SJSA1 (cell line): ENCODE results near the gene RUNX2. TPM values are rescaled to one million over a fixed set of nuclear protein-coding genes. Genes with fewer than 3 reads are reported as not detected.
A peak's percentile ranks its signal among the peaks of the same experiment; 100 is the strongest.

Source experiments
- DNase-seq, 2 experiments: peaks; one replicate each; pipeline ENCODE4 v3.0.0-alpha.2; 2015 to 2020; ENCODE audit warnings: low spot score in 2 of 2, low read depth in 1 of 2
- H3K27ac ChIP-seq: fragments of 250-450 bp; sonication (Bioruptor Pico); 2 replicates; pipeline ENCODE4 v1.5.1; 2020; ENCODE audit warnings: mild to moderate bottlenecking, moderate library complexity
- H3K27me3 ChIP-seq: fragments of 250-450 bp; sonication (Bioruptor Pico); replicated peaks from 2 replicates; pipeline ENCODE4 v1.5.1; 2020; ENCODE audit warnings: mild to moderate bottlenecking, moderate library complexity
- H3K36me3 ChIP-seq: fragments of 250-450 bp; sonication (Bioruptor Pico); 2 replicates; pipeline ENCODE4 v1.5.1; 2020; ENCODE audit warnings: mild to moderate bottlenecking
- H3K4me1 ChIP-seq: fragments of 250-450 bp; sonication (Bioruptor Pico); replicated peaks from 2 replicates; pipeline ENCODE4 v1.6.1; 2021; ENCODE audit warnings: mild to moderate bottlenecking
- H3K4me3 ChIP-seq: fragments of 250-450 bp; sonication (Bioruptor Pico); 2 replicates; pipeline ENCODE4 v1.5.1; 2020; ENCODE audit warnings: mild to moderate bottlenecking
- H3K9me3 ChIP-seq: fragments of 250-450 bp; sonication (Bioruptor Pico); replicated peaks from 2 replicates; pipeline ENCODE4 v1.5.1; 2020; ENCODE audit warnings: mild to moderate bottlenecking
- total RNA-seq: library from RNA; depleted of rRNA; stranded (reverse); fragments of >200 nt; shearing (Covaris generic); gene quantifications from 2 replicates; pipeline ENCODE4 v1.2.3, GENCODE V29; 2014

RUNX2 gene
- total RNA-seq, 1 experiment from 2014 or later, result 10.3 TPM

- H3K4me1 ChIP-seq, result peaks cover 36% of the 10 kb centered on the region
- H3K27ac ChIP-seq, result 0 out of 2 replicates have a peak overlapping the region, but pooled peaks have one; percentile 7
- no peak for DNase-seq
- H3K4me3 ChIP-seq, result no peak overlapping the region
- no peaks in the 10 kb centered on the region for H3K27me3 ChIP-seq
- H3K36me3 ChIP-seq, result no peaks in the 10 kb centered on the region
- no peaks in the 10 kb centered on the region for H3K9me3 ChIP-seq
Observed at GRCh38 chr6:45691426-45691825, 363.3 kb downstream of the RUNX2 start.

GRCh38 chr6:45692021-45692420 is 363.9 kb downstream of the RUNX2 start:
- H3K27me3 ChIP-seq, result no peaks in the 10 kb centered on the region
- no peak overlapping the region for H3K4me3 ChIP-seq
- H3K9me3 ChIP-seq, result no peaks in the 10 kb centered on the region
- H3K36me3 ChIP-seq, result no peaks in the 10 kb centered on the region
- no peak overlapping the region for H3K27ac ChIP-seq
- no peak for DNase-seq
- H3K4me1 ChIP-seq, result peaks cover 36% of the 10 kb centered on the region

- Histone ChIP-seq H3K36me3 (no peaks in the 10 kb centered on the region), H3K9me3 (no peaks in the 10 kb centered on the region), H3K27me3 (no peaks in the 10 kb centered on the region), H3K4me1 (peaks cover 54% of the 10 kb centered on the region), H3K27ac (peak overlapping the region; percentile 90), H3K4me3 (no peak overlapping the region)
- DNase-seq, result no peak
Observed at GRCh38 chr6:45696738-45697137, 368.6 kb downstream of the RUNX2 start.

- peak; percentile 92 to 94 for DNase-seq
- peak overlapping the region; percentile 90 for H3K27ac ChIP-seq
- H3K27me3 ChIP-seq, result no peaks in the 10 kb centered on the region
- no peak overlapping the region for H3K4me3 ChIP-seq
- no peaks in the 10 kb centered on the region for H3K9me3 ChIP-seq
- no peaks in the 10 kb centered on the region for H3K36me3 ChIP-seq
- H3K4me1 ChIP-seq, result peaks cover 62% of the 10 kb centered on the region
Observed at GRCh38 chr6:45697605-45698004, 369.5 kb downstream of the RUNX2 start.

GRCh38 chr6:45698046-45698445 is 369.9 kb downstream of the RUNX2 start:
- no peaks in the 10 kb centered on the region for H3K9me3 ChIP-seq

GRCh38 chr6:45699663-45700062 is 371.5 kb downstream of the RUNX2 start:
- H3K9me3 ChIP-seq, result no peaks in the 10 kb centered on the region
- H3K36me3 ChIP-seq, result no peaks in the 10 kb centered on the region
- DNase-seq, result peak in 1 of 2 experiments; percentile 64
- H3K4me3 ChIP-seq, result no peak overlapping the region
- no peaks in the 10 kb centered on the region for H3K27me3 ChIP-seq
- H3K27ac ChIP-seq, result peak overlapping the region; percentile 90
- peaks cover 82% of the 10 kb centered on the region for H3K4me1 ChIP-seq

More at GRCh38 chr6:45698046-45698445, 369.9 kb downstream of the RUNX2 start:
- H3K36me3 ChIP-seq, result no peaks in the 10 kb centered on the region
- no peaks in the 10 kb centered on the region for H3K27me3 ChIP-seq
- H3K4me1 ChIP-seq, result peaks cover 67% of the 10 kb centered on the region
- H3K4me3 ChIP-seq, result no peak overlapping the region
- DNase-seq, result no peak
- peak overlapping the region; percentile 90 for H3K27ac ChIP-seq

GRCh38 chr6:45702849-45703739 is 375.0 kb downstream of the RUNX2 start:
- no peak overlapping the region for H3K4me3 ChIP-seq
- no peaks in the 10 kb centered on the region for H3K36me3 ChIP-seq
- H3K9me3 ChIP-seq, result no peaks in the 10 kb centered on the region
- peak in 1 of 2 experiments; percentile 75 for DNase-seq
- peaks cover 62% of the 10 kb centered on the region for H3K4me1 ChIP-seq
- H3K27me3 ChIP-seq, result no peaks in the 10 kb centered on the region
- H3K27ac ChIP-seq, result peak overlapping the region; percentile 46

GRCh38 chr6:45704056-45704800 is 376.1 kb downstream of the RUNX2 start:
- Histone ChIP-seq H3K27me3 (no peaks in the 10 kb centered on the region), H3K36me3 (no peaks in the 10 kb centered on the region), H3K4me3 (no peak overlapping the region), H3K9me3 (no peaks in the 10 kb centered on the region), H3K27ac (no peak overlapping the region; the same call in 1 of the 2 replicates), H3K4me1 (peaks cover 51% of the 10 kb centered on the region)
- DNase-seq, result no peak

GRCh38 chr6:45705137-45705855 is 377.2 kb downstream of the RUNX2 start:
- H3K9me3 ChIP-seq, result no peaks in the 10 kb centered on the region
- H3K4me1 ChIP-seq, result peaks cover 43% of the 10 kb centered on the region

GRCh38 chr6:45706319-45706718 is 378.2 kb downstream of the RUNX2 start:
- peaks cover 46% of the 10 kb centered on the region for H3K4me1 ChIP-seq
- H3K27me3 ChIP-seq, result no peaks in the 10 kb centered on the region

More at GRCh38 chr6:45705137-45705855, 377.2 kb downstream of the RUNX2 start:
- Histone ChIP-seq H3K4me3 (no peak overlapping the region), H3K27ac (no peak overlapping the region), H3K36me3 (no peaks in the 10 kb centered on the region), H3K27me3 (no peaks in the 10 kb centered on the region)
- DNase-seq, result no peak

GRCh38 chr6:45707176-45707575 is 379.0 kb downstream of the RUNX2 start:
- H3K27me3 ChIP-seq, result no peaks in the 10 kb centered on the region
- DNase-seq, result no peak
- H3K4me3 ChIP-seq, result no peak overlapping the region
- no peaks in the 10 kb centered on the region for H3K36me3 ChIP-seq
- no peak overlapping the region for H3K27ac ChIP-seq
- no peaks in the 10 kb centered on the region for H3K9me3 ChIP-seq
- H3K4me1 ChIP-seq, result peaks cover 42% of the 10 kb centered on the region

More at GRCh38 chr6:45706319-45706718, 378.2 kb downstream of the RUNX2 start:
- Histone ChIP-seq H3K27ac (no peak overlapping the region), H3K36me3 (no peaks in the 10 kb centered on the region), H3K9me3 (no peaks in the 10 kb centered on the region), H3K4me3 (no peak overlapping the region)
- no peak for DNase-seq

- Histone ChIP-seq H3K36me3 (no peaks in the 10 kb centered on the region), H3K27me3 (no peaks in the 10 kb centered on the region), H3K9me3 (no peaks in the 10 kb centered on the region), H3K27ac (peak overlapping the region; percentile 36; the same call in 1 of the 2 replicates), H3K4me3 (no peak overlapping the region), H3K4me1 (peaks cover 29% of the 10 kb centered on the region)
- DNase-seq, result no peak
Observed at GRCh38 chr6:45709781-45710220, 381.7 kb downstream of the RUNX2 start.

GRCh38 chr6:45710304-45710821 is 382.2 kb downstream of the RUNX2 start:
- H3K4me3 ChIP-seq, result no peak overlapping the region
- H3K36me3 ChIP-seq, result no peaks in the 10 kb centered on the region
- H3K9me3 ChIP-seq, result no peaks in the 10 kb centered on the region
- H3K4me1 ChIP-seq, result peaks cover 35% of the 10 kb centered on the region
- DNase-seq, result peak; percentile 64 to 77
- H3K27me3 ChIP-seq, result no peaks in the 10 kb centered on the region
- H3K27ac ChIP-seq, result peak overlapping the region; percentile 36
